Measurements from ENCODE around the gene LITAFD. TPM values are rescaled to one million over a fixed set of nuclear protein-coding genes. Genes with fewer than 3 reads are reported as not detected.
"Not testable (repeated sequence)": the region's sequence is repeated elsewhere in the genome, so short reads cannot be mapped to it uniquely, and the experiment has no call there.

LITAFD gene
- total RNA-seq, 4 donors from 2014 or later: not detected

DNA sequence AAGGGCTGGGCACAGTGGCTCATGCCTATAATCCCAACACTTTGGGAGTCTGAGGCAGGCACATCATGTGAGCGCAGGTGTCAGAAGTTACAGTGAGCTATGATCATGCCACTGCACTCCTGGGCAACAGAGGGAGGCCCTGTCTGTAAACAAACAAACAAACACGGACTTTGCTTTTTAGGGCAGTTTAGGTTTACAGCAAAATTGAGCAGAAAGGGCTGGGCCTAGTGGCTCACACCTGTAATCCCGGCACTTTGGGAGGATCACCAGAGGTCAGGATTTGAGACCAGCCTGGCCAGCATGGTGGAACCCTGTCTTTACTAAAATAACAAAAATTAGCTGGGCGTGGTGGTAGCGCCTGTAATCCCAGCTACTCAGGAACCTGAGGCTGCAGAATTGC, 10.1 kb upstream of the LITAFD start:
- WGBS, 2 donors: 90 to 92% methylated on average over 5 of the region's 5 CpGs
- Histone ChIP-seq H3K27me3 (no peaks in the 10 kb centered on the region), H3K9me3 (no peaks in the 10 kb centered on the region), H3K4me1 (peaks cover 0 to 22% (median 1%) of the 10 kb centered on the region in 4 donors), H3K36me3 (no peaks in the 10 kb centered on the region), H3K27ac (no peak overlapping the region), H3K4me3 (no peak overlapping the region)
- DNase-seq (ENCODE audit: low spot score in 2 of 2): no peak
- TF ChIP-seq POLR2A (IDR thresholded peaks at IDR 0.05): no peak
- no peak for TF ChIP-seq EP300 (IDR thresholded peaks at IDR 0.05)
- TF ChIP-seq, protein P1, sequence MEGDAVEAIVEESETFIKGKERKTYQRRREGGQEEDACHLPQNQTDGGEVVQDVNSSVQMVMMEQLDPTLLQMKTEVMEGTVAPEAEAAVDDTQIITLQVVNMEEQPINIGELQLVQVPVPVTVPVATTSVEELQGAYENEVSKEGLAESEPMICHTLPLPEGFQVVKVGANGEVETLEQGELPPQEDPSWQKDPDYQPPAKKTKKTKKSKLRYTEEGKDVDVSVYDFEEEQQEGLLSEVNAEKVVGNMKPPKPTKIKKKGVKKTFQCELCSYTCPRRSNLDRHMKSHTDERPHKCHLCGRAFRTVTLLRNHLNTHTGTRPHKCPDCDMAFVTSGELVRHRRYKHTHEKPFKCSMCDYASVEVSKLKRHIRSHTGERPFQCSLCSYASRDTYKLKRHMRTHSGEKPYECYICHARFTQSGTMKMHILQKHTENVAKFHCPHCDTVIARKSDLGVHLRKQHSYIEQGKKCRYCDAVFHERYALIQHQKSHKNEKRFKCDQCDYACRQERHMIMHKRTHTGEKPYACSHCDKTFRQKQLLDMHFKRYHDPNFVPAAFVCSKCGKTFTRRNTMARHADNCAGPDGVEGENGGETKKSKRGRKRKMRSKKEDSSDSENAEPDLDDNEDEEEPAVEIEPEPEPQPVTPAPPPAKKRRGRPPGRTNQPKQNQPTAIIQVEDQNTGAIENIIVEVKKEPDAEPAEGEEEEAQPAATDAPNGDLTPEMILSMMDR (IDR thresholded peaks at IDR 0.05): no peak

DNA sequence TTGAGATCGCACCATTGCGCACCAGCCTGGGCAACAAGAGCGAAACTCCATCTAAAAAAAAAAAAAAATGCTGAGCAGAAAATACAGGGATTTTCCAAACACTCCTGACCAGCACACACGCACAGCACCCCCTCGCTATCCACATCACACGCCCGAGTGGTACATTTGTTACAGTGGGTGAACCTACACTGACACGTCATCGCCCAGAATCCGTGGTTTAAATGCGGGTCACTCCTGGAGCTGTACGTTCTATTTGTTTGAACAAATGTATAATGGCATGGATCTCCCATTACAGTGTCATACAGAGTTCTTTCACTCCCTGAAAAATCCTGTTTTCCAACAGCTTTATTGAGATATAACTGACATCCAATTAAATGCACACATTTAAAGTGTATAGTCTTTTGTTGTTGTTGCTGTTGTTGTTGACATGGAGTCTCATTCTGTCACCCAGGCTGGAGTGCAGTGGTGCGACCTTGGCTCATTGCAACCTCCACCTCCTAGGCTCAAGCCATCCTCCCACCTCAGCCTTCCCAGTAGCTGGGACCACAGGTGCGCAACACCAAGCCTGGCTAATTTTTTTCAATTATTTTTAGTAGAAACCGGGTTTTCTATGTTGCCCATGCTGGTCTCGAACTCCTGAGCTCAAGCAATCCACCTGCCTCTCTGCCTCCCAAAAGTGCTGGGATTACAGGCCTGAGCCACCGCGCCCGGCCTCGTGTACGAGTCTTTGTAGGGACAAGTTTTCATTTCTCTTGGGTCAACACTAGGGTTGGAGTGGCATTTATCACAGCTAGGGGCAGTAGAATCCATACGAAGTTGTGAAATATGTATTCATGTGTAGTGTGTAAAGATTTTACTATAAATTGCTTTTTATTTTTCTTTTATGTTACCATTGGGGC, 8.9 kb upstream of the LITAFD start:
- no peaks in the 10 kb centered on the region for H3K9me3 ChIP-seq
- H3K36me3 ChIP-seq: no peaks in the 10 kb centered on the region
- 84 to 85% methylated on average over 22 of the region's 22 CpGs for WGBS, 2 donors

GRCh38 chr16:8873866-8874195, 8.3 kb upstream of the LITAFD start:
- H3K36me3 ChIP-seq; H3K9me3 ChIP-seq; H3K27ac ChIP-seq; H3K27me3 ChIP-seq; DNase-seq (ENCODE audit: low spot score in 2 of 2); H3K4me3 ChIP-seq: not testable (repeated sequence)
- H3K4me1 ChIP-seq: peaks cover 0 to 31% (median 0%) of the 10 kb centered on the region in 4 donors
- WGBS, 2 donors: 89 to 95% methylated on average over 7 of the region's 7 CpGs

More for the DNA sequence above, 8.9 kb upstream of the LITAFD start:
- Histone ChIP-seq H3K27ac (no peak overlapping the region), H3K4me1 (peaks cover 0 to 25% (median 0%) of the 10 kb centered on the region in 4 donors), H3K27me3 (no peaks in the 10 kb centered on the region), H3K4me3 (no peak overlapping the region)
- no peak for TF ChIP-seq EP300 (IDR thresholded peaks at IDR 0.05)
- TF ChIP-seq, protein P1 (IDR thresholded peaks at IDR 0.05): peak in 1 of 5 experiments; percentile 6
- DNase-seq (ENCODE audit: low spot score in 2 of 2): no peak

GRCh38 chr16:8874388-8874787, 7.8 kb upstream of the LITAFD start:
- Histone ChIP-seq H3K4me3 (no peak overlapping the region), H3K27me3 (no peaks in the 10 kb centered on the region), H3K36me3 (no peaks in the 10 kb centered on the region), H3K4me1 (peaks cover 0 to 28% (median 0%) of the 10 kb centered on the region in 4 donors), H3K9me3 (no peaks in the 10 kb centered on the region), H3K27ac (no peak overlapping the region)
- 38 to 57% methylated on average over 6 of the region's 6 CpGs for WGBS, 2 donors
- DNase-seq (ENCODE audit: low spot score in 2 of 2): no peak
- TF ChIP-seq, protein P1 (IDR thresholded peaks at IDR 0.05): no peak

DNA sequence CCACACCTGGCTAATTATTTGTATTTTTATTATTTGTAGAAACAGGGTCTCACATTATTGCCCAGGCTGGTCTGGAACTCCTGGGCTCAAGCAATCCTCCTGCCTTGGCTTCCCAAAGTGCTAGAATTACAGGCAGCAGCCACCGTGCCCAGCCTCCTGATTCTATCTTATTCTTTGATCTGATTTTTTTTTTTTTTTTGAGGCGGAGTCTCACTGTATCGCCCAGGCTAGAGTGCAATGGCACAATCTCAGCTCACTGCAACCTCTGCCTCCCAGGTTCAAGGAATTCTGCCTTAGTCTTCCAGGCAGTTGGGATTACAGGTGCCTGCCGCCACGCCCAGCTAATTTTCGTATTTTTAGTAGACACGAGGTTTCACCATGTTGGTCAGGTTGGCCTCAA, 6.8 kb upstream of the LITAFD start:
- not testable (repeated sequence) for H3K27ac ChIP-seq; DNase-seq (ENCODE audit: low spot score in 2 of 2); H3K9me3 ChIP-seq; H3K36me3 ChIP-seq; H3K4me3 ChIP-seq; H3K27me3 ChIP-seq
- peaks cover 0 to 23% (median 2%) of the 10 kb centered on the region in 4 donors for H3K4me1 ChIP-seq
- WGBS, 2 donors: 79 to 94% methylated on average over 7 of the region's 7 CpGs

GRCh38 chr16:8877894-8878522, 4.1 kb upstream of the LITAFD start:
- no peak for DNase-seq (ENCODE audit: low spot score in 2 of 2)
- TF ChIP-seq POLR2A (IDR thresholded peaks at IDR 0.05) (no peak), EP300 (IDR thresholded peaks at IDR 0.05) (no peak)
- TF ChIP-seq, protein P1 (IDR thresholded peaks at IDR 0.05): no peak
- Histone ChIP-seq H3K9me3 (no peaks in the 10 kb centered on the region), H3K27me3 (peaks cover 0 to 10% of the 10 kb centered on the region in 2 donors), H3K27ac (peak overlapping the region in 1 of 4 donors; percentile 61), H3K4me1 (peaks cover 0 to 13% (median 3%) of the 10 kb centered on the region in 4 donors), H3K4me3 (no peak overlapping the region), H3K36me3 (no peaks in the 10 kb centered on the region)
- WGBS, 2 donors: 71% methylated on average over 8 of the region's 8 CpGs

All from tibial nerve (tissue), 4 donors.